ENCODE data around the gene NRDE2.

The NRDE2 gene

GRCh38 chr14:90317286-90317685 lies 14.5 kb downstream of the NRDE2 start:
- H3K27ac ChIP-seq (ENCODE audit: low read depth, low read length), result no peak overlapping the region

GRCh38 chr14:90308561-90308960 lies 23.2 kb downstream of the NRDE2 start:
- no peak overlapping the region for H3K4me3 ChIP-seq (ENCODE audit: low read depth, low read length)
- H3K36me3 ChIP-seq (ENCODE audit: insufficient read depth, low read length), result peaks cover 18% of the 10 kb centered on the region
- no peaks in the 10 kb centered on the region for H3K4me1 ChIP-seq (ENCODE audit: control insufficient read depth, insufficient read depth, low read length, unreplicated experiment)
- H3K79me2 ChIP-seq (ENCODE audit: control insufficient read depth, insufficient read depth, low read length, unreplicated experiment), result no peaks in the 10 kb centered on the region
- H3K27me3 ChIP-seq (ENCODE audit: insufficient read depth, low read length), result no peaks in the 10 kb centered on the region
- no peak overlapping the region for H2AFZ ChIP-seq (ENCODE audit: low read length, unreplicated experiment)
- H3K27ac ChIP-seq (ENCODE audit: low read depth, low read length), result no peak overlapping the region

More at GRCh38 chr14:90317286-90317685, 14.5 kb downstream of the NRDE2 start:
- no peaks in the 10 kb centered on the region for H3K27me3 ChIP-seq (ENCODE audit: insufficient read depth, low read length)
- no peak overlapping the region for H2AFZ ChIP-seq (ENCODE audit: low read length, unreplicated experiment)
- H3K4me1 ChIP-seq (ENCODE audit: control insufficient read depth, insufficient read depth, low read length, unreplicated experiment), result peaks cover 8% of the 10 kb centered on the region
- H3K4me3 ChIP-seq (ENCODE audit: low read depth, low read length), result no peak overlapping the region
- H3K36me3 ChIP-seq (ENCODE audit: insufficient read depth, low read length), result peaks cover 17% of the 10 kb centered on the region
- H3K79me2 ChIP-seq (ENCODE audit: control insufficient read depth, insufficient read depth, low read length, unreplicated experiment), result peaks cover 8% of the 10 kb centered on the region

DNA sequence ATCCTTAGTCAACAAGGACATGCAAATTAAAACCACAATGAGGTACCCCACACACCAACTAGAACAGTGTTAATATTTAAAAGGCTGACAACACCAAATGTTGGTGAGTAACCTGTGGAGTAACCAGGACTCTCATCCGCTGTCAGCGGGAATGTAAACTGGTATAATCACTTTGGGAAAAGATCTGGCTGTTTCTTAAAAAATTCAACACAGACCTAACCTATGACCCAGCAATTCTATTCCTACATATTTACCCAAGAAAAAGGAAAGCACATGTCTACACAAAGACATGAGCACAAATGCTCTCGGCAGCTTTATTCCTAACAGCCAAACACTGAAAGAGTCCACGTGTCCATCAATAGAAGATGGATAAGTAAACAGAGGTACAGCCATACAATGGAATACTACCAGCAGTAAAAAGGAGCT lies 26.6 kb downstream of the NRDE2 start:
- H3K27ac ChIP-seq (ENCODE audit: low read depth, low read length), result no peak overlapping the region
- no peaks in the 10 kb centered on the region for H3K36me3 ChIP-seq (ENCODE audit: insufficient read depth, low read length)

DNA sequence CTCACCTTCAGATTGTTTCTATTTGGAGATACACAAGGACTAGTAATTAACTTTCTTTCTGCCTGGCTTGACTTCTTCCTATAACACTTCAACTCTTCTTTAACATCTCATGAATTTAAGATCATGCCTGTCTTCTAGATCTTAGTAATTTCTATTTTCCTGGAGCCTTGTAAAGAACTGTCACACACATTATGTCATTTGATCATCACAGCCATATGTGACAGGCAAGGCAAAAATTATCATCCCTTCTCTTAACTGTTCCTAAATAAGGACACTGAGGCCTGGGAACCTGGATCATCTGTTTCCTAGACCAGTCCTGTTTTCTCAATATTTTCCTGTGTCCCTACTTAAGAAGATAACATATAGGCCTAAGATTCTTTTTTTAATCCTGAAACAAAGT lies 27.2 kb downstream of the NRDE2 start:
- Histone ChIP-seq H2AFZ (ENCODE audit: low read length, unreplicated experiment) (no peak overlapping the region), H3K4me3 (ENCODE audit: low read depth, low read length) (no peak overlapping the region), H3K27ac (ENCODE audit: low read depth, low read length) (no peak overlapping the region), H3K36me3 (ENCODE audit: insufficient read depth, low read length) (no peaks in the 10 kb centered on the region), H3K79me2 (ENCODE audit: control insufficient read depth, insufficient read depth, low read length, unreplicated experiment) (no peaks in the 10 kb centered on the region), H3K4me1 (ENCODE audit: control insufficient read depth, insufficient read depth, low read length, unreplicated experiment) (no peaks in the 10 kb centered on the region), H3K27me3 (ENCODE audit: insufficient read depth, low read length) (no peaks in the 10 kb centered on the region)

More for the DNA sequence above, 26.6 kb downstream of the NRDE2 start:
- Histone ChIP-seq H3K4me3 (ENCODE audit: low read depth, low read length) (no peak overlapping the region), H3K4me1 (ENCODE audit: control insufficient read depth, insufficient read depth, low read length, unreplicated experiment) (no peaks in the 10 kb centered on the region), H3K27me3 (ENCODE audit: insufficient read depth, low read length) (no peaks in the 10 kb centered on the region), H3K79me2 (ENCODE audit: control insufficient read depth, insufficient read depth, low read length, unreplicated experiment) (no peaks in the 10 kb centered on the region), H2AFZ (ENCODE audit: low read length, unreplicated experiment) (no peak overlapping the region)

- Histone ChIP-seq H3K4me1 (ENCODE audit: control insufficient read depth, insufficient read depth, low read length, unreplicated experiment) (no peaks in the 10 kb centered on the region), H3K4me3 (ENCODE audit: low read depth, low read length) (no peak overlapping the region), H3K79me2 (ENCODE audit: control insufficient read depth, insufficient read depth, low read length, unreplicated experiment) (no peaks in the 10 kb centered on the region), H3K27ac (ENCODE audit: low read depth, low read length) (no peak overlapping the region), H3K27me3 (ENCODE audit: insufficient read depth, low read length) (no peaks in the 10 kb centered on the region), H2AFZ (ENCODE audit: low read length, unreplicated experiment) (no peak overlapping the region), H3K36me3 (ENCODE audit: insufficient read depth, low read length) (no peaks in the 10 kb centered on the region)
Observed at GRCh38 chr14:90303473-90303872, 28.3 kb downstream of the NRDE2 start.

DNA sequence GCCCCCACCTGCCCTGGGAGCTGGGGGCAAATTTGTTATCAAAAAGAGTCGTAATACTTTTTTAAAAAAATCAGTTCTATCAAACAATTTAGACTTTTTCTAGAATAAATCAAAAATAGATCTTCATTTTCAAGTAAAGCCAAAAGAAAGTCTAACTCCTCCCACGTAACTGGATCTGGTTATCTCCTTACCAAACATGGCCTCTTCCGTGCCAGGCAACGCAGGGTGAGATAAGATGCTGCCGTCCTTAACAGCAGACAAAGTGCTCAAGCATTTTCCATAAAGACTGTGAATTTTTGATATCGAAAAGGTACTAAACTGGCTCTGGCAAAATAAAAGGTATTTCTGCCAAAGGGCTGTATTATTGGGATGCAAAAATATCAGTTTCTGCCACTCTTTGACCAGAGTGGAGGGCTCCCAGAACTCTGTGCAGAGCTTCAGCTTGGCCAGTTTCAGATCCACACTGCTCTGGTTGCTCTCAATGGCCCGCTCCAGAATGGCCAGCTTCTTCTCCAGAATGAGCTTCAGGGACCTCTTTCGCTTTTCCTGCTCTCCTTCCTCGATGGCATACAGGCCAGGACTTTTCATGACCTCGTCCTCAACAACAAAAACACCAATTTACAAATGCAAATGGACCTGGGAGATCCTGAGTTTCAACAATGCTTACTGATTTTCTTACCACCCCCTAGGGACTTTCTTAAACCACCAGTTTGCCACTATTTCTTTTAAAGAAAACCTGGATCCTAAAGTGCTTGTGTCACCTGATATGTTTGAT lies 29.0 kb downstream of the NRDE2 start:
- H3K36me3 ChIP-seq (ENCODE audit: insufficient read depth, low read length), result no peaks in the 10 kb centered on the region
- H3K27ac ChIP-seq (ENCODE audit: low read depth, low read length), result no peak overlapping the region
- no peaks in the 10 kb centered on the region for H3K79me2 ChIP-seq (ENCODE audit: control insufficient read depth, insufficient read depth, low read length, unreplicated experiment)
- H3K27me3 ChIP-seq (ENCODE audit: insufficient read depth, low read length), result no peaks in the 10 kb centered on the region
- no peaks in the 10 kb centered on the region for H3K4me1 ChIP-seq (ENCODE audit: control insufficient read depth, insufficient read depth, low read length, unreplicated experiment)
- no peak overlapping the region for H2AFZ ChIP-seq (ENCODE audit: low read length, unreplicated experiment)
- H3K4me3 ChIP-seq (ENCODE audit: low read depth, low read length), result no peak overlapping the region

DNA sequence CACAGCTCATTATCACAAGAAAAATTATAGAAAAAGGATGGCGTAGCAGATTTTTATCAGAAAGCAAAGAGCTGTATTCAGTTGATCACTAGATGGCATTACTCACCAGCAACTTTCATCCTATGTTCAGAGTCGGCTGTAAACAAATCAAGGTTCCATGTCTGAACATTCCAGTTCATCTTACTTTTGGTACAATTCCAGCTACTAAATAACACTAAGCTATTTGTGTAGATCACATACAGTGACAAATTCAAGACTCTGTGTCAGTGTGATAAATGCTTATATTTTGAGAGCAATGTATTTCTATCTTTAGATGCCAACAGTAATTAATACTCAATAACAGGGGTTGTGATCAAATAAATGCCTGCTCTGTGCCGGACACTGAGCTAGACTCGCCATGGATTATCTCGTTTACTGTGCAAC lies 30.1 kb downstream of the NRDE2 start:
- Histone ChIP-seq H3K79me2 (ENCODE audit: control insufficient read depth, insufficient read depth, low read length, unreplicated experiment) (no peaks in the 10 kb centered on the region), H2AFZ (ENCODE audit: low read length, unreplicated experiment) (no peak overlapping the region), H3K27ac (ENCODE audit: low read depth, low read length) (no peak overlapping the region), H3K4me3 (ENCODE audit: low read depth, low read length) (no peak overlapping the region), H3K27me3 (ENCODE audit: insufficient read depth, low read length) (no peaks in the 10 kb centered on the region), H3K4me1 (ENCODE audit: control insufficient read depth, insufficient read depth, low read length, unreplicated experiment) (no peaks in the 10 kb centered on the region), H3K36me3 (ENCODE audit: insufficient read depth, low read length) (no peaks in the 10 kb centered on the region)

DNA sequence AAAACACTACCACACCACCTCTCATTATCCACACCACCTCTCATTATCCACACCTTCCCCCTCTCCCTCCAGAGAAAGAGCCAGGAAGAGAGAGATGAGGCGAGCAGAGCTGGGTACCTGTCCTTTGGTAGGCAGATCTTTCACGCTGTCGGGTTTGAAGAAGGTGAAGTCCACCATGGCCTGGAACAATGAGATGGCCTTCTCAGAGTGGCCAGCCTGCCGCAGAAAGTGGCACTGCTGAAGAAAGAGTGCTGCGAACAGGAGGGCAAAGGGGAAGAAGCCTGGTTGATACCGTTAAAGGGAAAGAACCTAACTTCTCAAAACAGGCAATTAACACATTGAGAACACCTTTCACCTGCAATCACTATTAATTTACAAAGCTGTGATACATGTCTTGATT lies 30.6 kb downstream of the NRDE2 start:
- Histone ChIP-seq H2AFZ (ENCODE audit: low read length, unreplicated experiment) (no peak overlapping the region), H3K27ac (ENCODE audit: low read depth, low read length) (no peak overlapping the region), H3K36me3 (ENCODE audit: insufficient read depth, low read length) (no peaks in the 10 kb centered on the region), H3K27me3 (ENCODE audit: insufficient read depth, low read length) (no peaks in the 10 kb centered on the region), H3K4me3 (ENCODE audit: low read depth, low read length) (no peak overlapping the region), H3K79me2 (ENCODE audit: control insufficient read depth, insufficient read depth, low read length, unreplicated experiment) (no peaks in the 10 kb centered on the region), H3K4me1 (ENCODE audit: control insufficient read depth, insufficient read depth, low read length, unreplicated experiment) (no peaks in the 10 kb centered on the region)

DNA sequence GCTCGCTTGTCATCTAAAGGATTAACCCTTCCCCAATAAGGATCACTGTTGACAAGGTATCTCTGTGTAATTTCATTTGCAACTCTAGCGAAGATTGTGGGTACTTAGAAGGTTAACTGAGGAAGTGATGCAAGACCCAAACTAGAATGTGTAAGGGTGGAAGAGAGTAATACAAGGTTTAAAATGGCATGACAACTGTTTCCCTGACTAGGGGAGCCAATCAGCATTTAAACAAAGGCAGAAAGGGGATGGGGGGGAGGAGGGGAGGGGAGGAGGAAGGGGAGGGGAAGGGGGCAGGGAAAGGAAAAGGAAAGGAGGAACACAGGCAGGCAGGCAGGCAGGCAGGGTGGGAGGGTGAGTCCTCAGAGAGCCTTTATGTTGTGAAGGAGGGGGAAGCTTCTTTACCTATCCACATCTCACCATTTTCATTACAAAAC lies 31.1 kb downstream of the NRDE2 start:
- Histone ChIP-seq H3K36me3 (ENCODE audit: insufficient read depth, low read length) (no peaks in the 10 kb centered on the region), H2AFZ (ENCODE audit: low read length, unreplicated experiment) (no peak overlapping the region), H3K27me3 (ENCODE audit: insufficient read depth, low read length) (no peaks in the 10 kb centered on the region), H3K4me1 (ENCODE audit: control insufficient read depth, insufficient read depth, low read length, unreplicated experiment) (no peaks in the 10 kb centered on the region), H3K79me2 (ENCODE audit: control insufficient read depth, insufficient read depth, low read length, unreplicated experiment) (no peaks in the 10 kb centered on the region), H3K27ac (ENCODE audit: low read depth, low read length) (no peak overlapping the region), H3K4me3 (ENCODE audit: low read depth, low read length) (no peak overlapping the region)

GRCh38 chr14:90299408-90299807 lies 32.3 kb downstream of the NRDE2 start:
- Histone ChIP-seq H3K27ac (ENCODE audit: low read depth, low read length) (no peak overlapping the region), H3K27me3 (ENCODE audit: insufficient read depth, low read length) (no peaks in the 10 kb centered on the region), H3K4me1 (ENCODE audit: control insufficient read depth, insufficient read depth, low read length, unreplicated experiment) (no peaks in the 10 kb centered on the region), H3K4me3 (ENCODE audit: low read depth, low read length) (no peak overlapping the region), H3K36me3 (ENCODE audit: insufficient read depth, low read length) (no peaks in the 10 kb centered on the region), H3K79me2 (ENCODE audit: control insufficient read depth, insufficient read depth, low read length, unreplicated experiment) (no peaks in the 10 kb centered on the region), H2AFZ (ENCODE audit: low read length, unreplicated experiment) (no peak overlapping the region)

- no peaks in the 10 kb centered on the region for H3K27me3 ChIP-seq (ENCODE audit: insufficient read depth, low read length)
- H3K27ac ChIP-seq (ENCODE audit: low read depth, low read length), result no peak overlapping the region
- H3K79me2 ChIP-seq (ENCODE audit: control insufficient read depth, insufficient read depth, low read length, unreplicated experiment), result no peaks in the 10 kb centered on the region
- no peak overlapping the region for H3K4me3 ChIP-seq (ENCODE audit: low read depth, low read length)
- H3K4me1 ChIP-seq (ENCODE audit: control insufficient read depth, insufficient read depth, low read length, unreplicated experiment), result no peaks in the 10 kb centered on the region
- H2AFZ ChIP-seq (ENCODE audit: low read length, unreplicated experiment), result no peak overlapping the region
- no peaks in the 10 kb centered on the region for H3K36me3 ChIP-seq (ENCODE audit: insufficient read depth, low read length)
Observed at GRCh38 chr14:90297876-90298629, 33.7 kb downstream of the NRDE2 start.
